Transverse colon (tissue), 4 donors: ENCODE data around the gene PPM1H. TPM values are rescaled to one million over a fixed set of nuclear protein-coding genes. Genes with fewer than 3 reads are reported as not detected.

ENCODE experiments used
- DNase-seq: peaks from one replicate; pipeline ENCODE4 v3.0.0-alpha.2; 2019
- H3K27ac ChIP-seq, 4 donors: fragments of 200-600 bp; sonication (generic); 2 replicates each; pipeline ENCODE4 v1.5.1; 2016 to 2018; ENCODE audit warnings: inconsistent platforms in 4 of 4
- H3K27me3 ChIP-seq: fragments of 200-600 bp; sonication (generic); 2 replicates; pipeline ENCODE4 v1.5.1; 2017; ENCODE audit warnings: inconsistent platforms
- H3K36me3 ChIP-seq, 4 donors: fragments of 200-600 bp; sonication (generic); 2 replicates each; pipeline ENCODE4 v1.5.1; 2017 to 2019; ENCODE audit warnings: inconsistent platforms in 4 of 4
- H3K4me1 ChIP-seq, 4 donors: fragments of 200-600 bp; sonication (generic); 2 replicates each; pipeline ENCODE4 v1.5.1; 2017 to 2020; ENCODE audit warnings: inconsistent platforms in 4 of 4
- H3K4me3 ChIP-seq, 4 donors: fragments of 200-600 bp; sonication (generic); 1 replicate in 1 of 4; 2 replicates in 3 of 4; pipeline versions ENCODE4 v1.5.1 to v1.6.1; 2017 to 2019; ENCODE audit warnings: inconsistent platforms in 4 of 4
- H3K9me3 ChIP-seq, 2 donors: fragments of 200-600 bp; sonication (generic); 2 replicates each; pipeline ENCODE4 v1.5.1; 2017 to 2019; ENCODE audit warnings: inconsistent platforms in 2 of 2
- CTCF ChIP-seq, 5 experiments: fragments of 200-600 bp in 3 of 5; fragments of 450-650 bp in 2 of 5; sonication (generic) in 3 of 5; IDR thresholded peaks; 1 replicate in 2 of 5; 2 replicates in 3 of 5; pipeline ENCODE4 v1.5.1; 2016 to 2017; ENCODE audit warnings: antibody characterized with exemption in 5 of 5, inconsistent platforms in 3 of 5, mild to moderate bottlenecking in 2 of 5, moderate library complexity in 1 of 5
- EP300 ChIP-seq: sonication (generic); formaldehyde crosslinking; IDR thresholded peaks from one replicate; pipeline ENCODE4 v1.6.1; 2017; ENCODE audit warnings: antibody characterized with exemption, low read depth
- POLR2A ChIP-seq: fragments of 450-650 bp; IDR thresholded peaks from one replicate; pipeline ENCODE4 v1.6.1; 2016; ENCODE audit warnings: antibody characterized with exemption, mild to moderate bottlenecking, moderate library complexity
- POLR2AphosphoS5 ChIP-seq, 3 donors: sonication (generic); formaldehyde crosslinking; IDR thresholded peaks; one replicate each; pipeline ENCODE4 v1.6.1; 2016; ENCODE audit warnings: antibody characterized with exemption in 3 of 3
- WGBS, 2 donors: methylation state at CpG; one replicate each; pipeline ENCODE4 v1.1.5; 2018; ENCODE audit warnings: low coverage in 1 of 2; 5-methylcytosine and 5-hydroxymethylcytosine counted together
- in situ Hi-C, 4 donors: fragments of 200-750 bp; cut with MboI; loops; one replicate each; pipeline versions ENCODE4 v1.15.0 to v1.15.1; 2017; ENCODE audit warnings: low sequenced_read_pairs in 3 of 4, low pct_ligation_motif_present in 1 of 4, low pct_unique_long_range_greater_than_20kb in 1 of 4
- intact Hi-C: fragments of 100-400 bp; cut with DNase I; formaldehyde crosslinking; loops from one replicate; pipeline ENCODE4 v1.15.1; 2023; ENCODE audit warnings: low total_unique reads
- total RNA-seq, 4 donors: library from RNA; depleted of rRNA; stranded (reverse); fragments of >200 nt; gene quantifications; one replicate each; pipeline ENCODE4 v1.1.0, GENCODE V29; 2016

The PPM1H gene
- total RNA-seq, 4 donors from 2014 or later: 0.37 to 3.2 (median 2.8) TPM

- no peaks in the 10 kb centered on the region for H3K36me3 ChIP-seq
- in situ Hi-C loops: loop anchor here in 2 of 4 donors (10.0 to 25.0 kb wide), 2 partner anchors 337 to 344 kb away; no protein-coding TSS in a partner anchor
- intact Hi-C loops: no loop called here
- WGBS, 2 donors: 93% methylated on average over 9 of the region's 9 CpGs; no CpG with 5 or more reads in 1 of the 2 donors
- H3K27me3 ChIP-seq: no peaks in the 10 kb centered on the region
- no peak overlapping the region for H3K4me3 ChIP-seq
- no peak overlapping the region for H3K27ac ChIP-seq
- no peak for DNase-seq
- H3K4me1 ChIP-seq: peaks cover 4 to 15% (median 7%) of the 10 kb centered on the region in 4 donors
- TF ChIP-seq POLR2A: no peak
- no peak for TF ChIP-seq CTCF (IDR thresholded peaks at IDR 0.05)
- TF ChIP-seq POLR2AphosphoS5 (IDR thresholded peaks at IDR 0.05): no peak
- no peak for TF ChIP-seq EP300
- H3K9me3 ChIP-seq: no peaks in the 10 kb centered on the region
Observed at GRCh38 chr12:62781136-62781880, 153.6 kb downstream of the PPM1H start.

GRCh38 chr12:62779488-62779887, 155.5 kb downstream of the PPM1H start:
- H3K36me3 ChIP-seq: no peaks in the 10 kb centered on the region
- in situ Hi-C loops: loop anchor here in 1 of 4 donors (25.0 kb wide), 1 partner anchor 342 kb away; no protein-coding TSS in a partner anchor
- DNase-seq: no peak
- no peaks in the 10 kb centered on the region for H3K9me3 ChIP-seq
- no peaks in the 10 kb centered on the region for H3K27me3 ChIP-seq
- H3K4me1 ChIP-seq: peaks cover 4 to 16% (median 7%) of the 10 kb centered on the region in 4 donors
- no peak overlapping the region for H3K4me3 ChIP-seq
- H3K27ac ChIP-seq: no peak overlapping the region
- TF ChIP-seq CTCF (IDR thresholded peaks at IDR 0.05) (no peak), POLR2A (no peak), POLR2AphosphoS5 (IDR thresholded peaks at IDR 0.05) (no peak), EP300 (no peak)
- intact Hi-C loops: no loop called here

- Histone ChIP-seq H3K4me1 (peaks cover 4 to 16% (median 7%) of the 10 kb centered on the region in 4 donors), H3K9me3 (no peaks in the 10 kb centered on the region), H3K4me3 (no peak overlapping the region), H3K36me3 (no peaks in the 10 kb centered on the region), H3K27ac (no peak overlapping the region), H3K27me3 (no peaks in the 10 kb centered on the region)
- TF ChIP-seq CTCF (IDR thresholded peaks at IDR 0.05): no peak
- TF ChIP-seq POLR2A: no peak
- TF ChIP-seq POLR2AphosphoS5 (IDR thresholded peaks at IDR 0.05): no peak
- TF ChIP-seq EP300: no peak
- in situ Hi-C loops: loop anchor here in 1 of 4 donors (25.0 kb wide), 1 partner anchor 341 kb away; no protein-coding TSS in a partner anchor
- intact Hi-C loops: no loop called here
- DNase-seq: no peak
- WGBS, 2 donors: 92% methylated on average over 3 of the region's 3 CpGs; no CpG with 5 or more reads in 1 of the 2 donors
Observed at GRCh38 chr12:62778187-62778586, 156.8 kb downstream of the PPM1H start.

GRCh38 chr12:62776997-62777396, 158.0 kb downstream of the PPM1H start:
- peaks cover 4 to 16% (median 7%) of the 10 kb centered on the region in 4 donors for H3K4me1 ChIP-seq
- no peak overlapping the region for H3K4me3 ChIP-seq
- no peaks in the 10 kb centered on the region for H3K27me3 ChIP-seq
- no peak for TF ChIP-seq CTCF (IDR thresholded peaks at IDR 0.05)
- TF ChIP-seq EP300: no peak
- 40 to 54% methylated on average over 1 to 2 of the region's 2 CpGs for WGBS, 2 donors
- H3K27ac ChIP-seq: peak overlapping the region; percentile 11 to 62 (median 14)
- no peak for DNase-seq
- in situ Hi-C loops (loop anchor here in 1 of 4 donors (25.0 kb wide), 1 partner anchor 340 kb away; no protein-coding TSS in a partner anchor), intact Hi-C loops (no loop called here)
- H3K36me3 ChIP-seq: no peaks in the 10 kb centered on the region
- H3K9me3 ChIP-seq: no peaks in the 10 kb centered on the region
